ENCODE results near the gene UBR2.

UBR2 gene

GRCh38 chr6:42563697-42564505, at the start of gene UBR2:
Gene UBR2 (plus strand): TSS chr6:42564029. CDS start chr6:42564320, 291 bp downstream.
- DNase-seq (ENCODE audit: low spot score) = peak; percentile 92

GRCh38 chr6:42514745-42515144, 49.1 kb upstream of the UBR2 start:
- DNase-seq (ENCODE audit: low spot score) = no peak

- DNase-seq (ENCODE audit: low spot score) = no peak
Measured at GRCh38 chr6:42519779-42520178, 44.0 kb upstream of the UBR2 start.

GRCh38 chr6:42520786-42521607, 42.8 kb upstream of the UBR2 start:
- no peak for DNase-seq (ENCODE audit: low spot score)

- no peak for DNase-seq (ENCODE audit: low spot score)
Measured at GRCh38 chr6:42522036-42522435, 41.8 kb upstream of the UBR2 start.

GRCh38 chr6:42522942-42523814, 40.7 kb upstream of the UBR2 start:
- DNase-seq (ENCODE audit: low spot score) = no peak

- no peak for DNase-seq (ENCODE audit: low spot score)
Measured at GRCh38 chr6:42525206-42525605, 38.6 kb upstream of the UBR2 start.

- DNase-seq (ENCODE audit: low spot score) = no peak
Measured at GRCh38 chr6:42526616-42527015, 37.2 kb upstream of the UBR2 start.

GRCh38 chr6:42527204-42527603, 36.6 kb upstream of the UBR2 start:
- DNase-seq (ENCODE audit: low spot score) = no peak

GRCh38 chr6:42530296-42530695, 33.5 kb upstream of the UBR2 start:
- no peak for DNase-seq (ENCODE audit: low spot score)

- DNase-seq (ENCODE audit: low spot score) = no peak
Measured at GRCh38 chr6:42530751-42531150, 33.1 kb upstream of the UBR2 start.

- DNase-seq (ENCODE audit: low spot score) = peak; percentile 60
Measured at GRCh38 chr6:42532038-42532669, 31.7 kb upstream of the UBR2 start.

- no peak for DNase-seq (ENCODE audit: low spot score)
Measured at GRCh38 chr6:42533794-42534193, 30.0 kb upstream of the UBR2 start.

GRCh38 chr6:42537536-42537935, 26.3 kb upstream of the UBR2 start:
- DNase-seq (ENCODE audit: low spot score) = no peak

GRCh38 chr6:42539135-42539534, 24.7 kb upstream of the UBR2 start:
- DNase-seq (ENCODE audit: low spot score) = no peak

GRCh38 chr6:42545226-42545773, 18.5 kb upstream of the UBR2 start:
- DNase-seq (ENCODE audit: low spot score) = no peak

GRCh38 chr6:42547407-42548329, 16.2 kb upstream of the UBR2 start:
- peak; percentile 92 for DNase-seq (ENCODE audit: low spot score)

GRCh38 chr6:42550277-42550676, 13.6 kb upstream of the UBR2 start:
- DNase-seq (ENCODE audit: low spot score) = no peak

- no peak for DNase-seq (ENCODE audit: low spot score)
Measured at GRCh38 chr6:42551217-42551616, 12.6 kb upstream of the UBR2 start.

- DNase-seq (ENCODE audit: low spot score) = no peak
Measured at GRCh38 chr6:42552380-42552779, 11.4 kb upstream of the UBR2 start.
